ENCODE results near the gene ZFYVE9. TPM values are rescaled to one million over a fixed set of nuclear protein-coding genes. Genes with fewer than 3 reads are reported as not detected.

Gene ZFYVE9
- total RNA-seq, 1 experiment from 2014 or later, result 14.2 TPM

- Histone ChIP-seq H3K9me3 (ENCODE audit: control insufficient read depth in 1 of 2, insufficient read depth in 1 of 2, low read depth in 1 of 2, low read length in 2 of 2) (no peaks in the 10 kb centered on the region), H2AFZ (ENCODE audit: low read depth, low read length, poor library complexity, severe bottlenecking) (peak overlapping the region; percentile 79), H3K4me1 (ENCODE audit: control insufficient read depth in 1 of 2, insufficient read depth in 2 of 2, low read length in 2 of 2) (peaks cover 10 to 30% of the 10 kb centered on the region in 2 experiments; a peak in 3 of 4 replicates), H3K27me3 (ENCODE audit: insufficient read depth, low read length) (no peaks in the 10 kb centered on the region), H3K4me2 (ENCODE audit: low read length) (peak overlapping the region; percentile 78), H3K4me3 (replicated peaks in 1 of 2; ENCODE audit: low read depth in 1 of 2, low read length in 2 of 2) (peak overlapping the region; percentile 78 to 87; a peak in 3 of 4 replicates), H3K9me2 (ENCODE audit: insufficient read depth) (no peaks in the 10 kb centered on the region), H3K9ac (ENCODE audit: low read length) (peak overlapping the region; percentile 87; the same call in 1 of the 2 replicates), H3K27ac (ENCODE audit: low read depth, low read length) (peak overlapping the region; percentile 91; the same call in 1 of the 2 replicates), H3K36me3 (ENCODE audit: control insufficient read depth in 1 of 2, insufficient read depth in 2 of 2, low read length in 2 of 2) (no peaks in the 10 kb centered on the region), H3K79me2 (ENCODE audit: insufficient read depth, low read length) (peaks cover 38% of the 10 kb centered on the region), H4K20me1 (ENCODE audit: insufficient read depth) (no peaks in the 10 kb centered on the region)
- 0 out of 6 replicates have a peak, but pooled peaks of 1 of the 3 experiments have one; percentile 3 for TF ChIP-seq CTCF (IDR thresholded peaks at IDR 0.05 in 2 of 3, conservative IDR thresholded peaks at IDR 0.05 in 1 of 3; ENCODE audit: borderline replicate concordance in 1 of 3, insufficient read depth in 1 of 3, low read depth in 2 of 3, low read length in 2 of 3)
- no peak for TF ChIP-seq ZNF274 (IDR thresholded peaks at IDR 0.05; ENCODE audit: low read depth, low read length)
- BruUV-seq (replicated peaks), result TSS peak; percentile 70
- intact Hi-C loops (cut with micrococcal nuclease), result loop anchor here (5.0 kb wide), 2 partner anchors 151 to 206 kb away; no protein-coding TSS in a partner anchor
- DNase-seq (ENCODE audit: low read depth, low spot score) (no peak), ATAC-seq (no peak)
- POLR2A ChIA-PET, result no interaction called here
- RAD21 ChIA-PET (ENCODE audit: low non-redundant PET in 1 of 2, low total read pairs in 2 of 2, uncharacterized antibody in 2 of 2, unreplicated experiment in 2 of 2), result interaction anchor here in 1 of 2 experiments (1.0 kb wide), 1 partner anchor 17 kb away, joined by 3 read pairs; no protein-coding TSS in a partner anchor
- CTCF ChIA-PET, result no interaction called here
Observed at GRCh38 chr1:52140633-52141512, 1.0 kb upstream of the ZFYVE9 start.

Measured in HCT116 (cell line).